ENCODE results near the gene TNNC1.
A peak's percentile ranks its signal among the peaks of the same experiment; 100 is the strongest.

Gene TNNC1

GRCh38 chr3:52479037-52479876 is 25.4 kb upstream of the TNNC1 start:
- Histone ChIP-seq H3K4me3 (no peak overlapping the region), H3K27me3 (ENCODE audit: low read depth) (no peaks in the 10 kb centered on the region), H3K36me3 (replicated peaks) (peaks cover 86% of the 10 kb centered on the region), H3K4me1 (no peaks in the 10 kb centered on the region), H3K9me3 (no peaks in the 10 kb centered on the region)
- in situ Hi-C loops (cut with MboI; ENCODE audit: low sequenced_read_pairs): no loop called here
- DNase-seq (ENCODE audit: low spot score in 2 of 2): no peak

- H3K9me3 ChIP-seq: no peaks in the 10 kb centered on the region
- no peaks in the 10 kb centered on the region for H3K4me1 ChIP-seq
- H3K27me3 ChIP-seq (ENCODE audit: low read depth): no peaks in the 10 kb centered on the region
- peaks cover 98% of the 10 kb centered on the region for H3K36me3 ChIP-seq (replicated peaks)
- in situ Hi-C loops (cut with MboI; ENCODE audit: low sequenced_read_pairs): no loop called here
- H3K4me3 ChIP-seq: no peak overlapping the region
- DNase-seq (ENCODE audit: low spot score in 2 of 2): no peak
Observed at GRCh38 chr3:52477796-52478095, 23.9 kb upstream of the TNNC1 start.

GRCh38 chr3:52477076-52477795 is 23.4 kb upstream of the TNNC1 start:
- in situ Hi-C loops (cut with MboI; ENCODE audit: low sequenced_read_pairs): no loop called here
- no peak for DNase-seq (ENCODE audit: low spot score in 2 of 2)
- H3K27me3 ChIP-seq (ENCODE audit: low read depth): no peaks in the 10 kb centered on the region
- H3K9me3 ChIP-seq: no peaks in the 10 kb centered on the region
- no peaks in the 10 kb centered on the region for H3K4me1 ChIP-seq
- no peak overlapping the region for H3K4me3 ChIP-seq
- peaks cover 98% of the 10 kb centered on the region for H3K36me3 ChIP-seq (replicated peaks)

GRCh38 chr3:52473026-52473425 is 19.2 kb upstream of the TNNC1 start:
- DNase-seq (ENCODE audit: low spot score in 2 of 2): no peak
- Histone ChIP-seq H3K4me3 (no peak overlapping the region), H3K27me3 (ENCODE audit: low read depth) (no peaks in the 10 kb centered on the region), H3K9me3 (no peaks in the 10 kb centered on the region), H3K4me1 (no peaks in the 10 kb centered on the region), H3K36me3 (replicated peaks) (peaks cover 79% of the 10 kb centered on the region)
- in situ Hi-C loops (cut with MboI; ENCODE audit: low sequenced_read_pairs): no loop called here

GRCh38 chr3:52472239-52473000 is 18.6 kb upstream of the TNNC1 start:
- DNase-seq (ENCODE audit: low spot score in 2 of 2): no peak
- H3K9me3 ChIP-seq: no peaks in the 10 kb centered on the region
- in situ Hi-C loops (cut with MboI; ENCODE audit: low sequenced_read_pairs): no loop called here
- no peaks in the 10 kb centered on the region for H3K27me3 ChIP-seq (ENCODE audit: low read depth)
- H3K4me3 ChIP-seq: no peak overlapping the region
- peaks cover 79% of the 10 kb centered on the region for H3K36me3 ChIP-seq (replicated peaks)
- no peaks in the 10 kb centered on the region for H3K4me1 ChIP-seq

GRCh38 chr3:52471371-52472238 is 17.8 kb upstream of the TNNC1 start:
- Histone ChIP-seq H3K4me3 (no peak overlapping the region), H3K36me3 (replicated peaks) (peaks cover 74% of the 10 kb centered on the region), H3K4me1 (no peaks in the 10 kb centered on the region), H3K27me3 (ENCODE audit: low read depth) (no peaks in the 10 kb centered on the region), H3K9me3 (no peaks in the 10 kb centered on the region)
- in situ Hi-C loops (cut with MboI; ENCODE audit: low sequenced_read_pairs): no loop called here
- DNase-seq (ENCODE audit: low spot score in 2 of 2): peak; percentile 24 to 71

GRCh38 chr3:52470920-52471319 is 17.1 kb upstream of the TNNC1 start:
- Histone ChIP-seq H3K36me3 (replicated peaks) (peaks cover 68% of the 10 kb centered on the region), H3K9me3 (no peaks in the 10 kb centered on the region), H3K4me3 (no peak overlapping the region), H3K4me1 (no peaks in the 10 kb centered on the region), H3K27me3 (ENCODE audit: low read depth) (no peaks in the 10 kb centered on the region)
- DNase-seq (ENCODE audit: low spot score in 2 of 2): no peak
- in situ Hi-C loops (cut with MboI; ENCODE audit: low sequenced_read_pairs): no loop called here

- Histone ChIP-seq H3K9me3 (no peaks in the 10 kb centered on the region), H3K27me3 (ENCODE audit: low read depth) (no peaks in the 10 kb centered on the region), H3K4me3 (no peak overlapping the region), H3K4me1 (no peaks in the 10 kb centered on the region), H3K36me3 (replicated peaks) (peaks cover 64% of the 10 kb centered on the region)
- in situ Hi-C loops (cut with MboI; ENCODE audit: low sequenced_read_pairs): no loop called here
- DNase-seq (ENCODE audit: low spot score in 2 of 2): no peak
Observed at GRCh38 chr3:52469001-52469400, 15.2 kb upstream of the TNNC1 start.

- peaks cover 61% of the 10 kb centered on the region for H3K36me3 ChIP-seq (replicated peaks)
- no peak for DNase-seq (ENCODE audit: low spot score in 2 of 2)
- in situ Hi-C loops (cut with MboI; ENCODE audit: low sequenced_read_pairs): no loop called here
- H3K27me3 ChIP-seq (ENCODE audit: low read depth): no peaks in the 10 kb centered on the region
- H3K4me1 ChIP-seq: no peaks in the 10 kb centered on the region
- no peak overlapping the region for H3K4me3 ChIP-seq
- H3K9me3 ChIP-seq: no peaks in the 10 kb centered on the region
Observed at GRCh38 chr3:52468336-52468735, 14.5 kb upstream of the TNNC1 start.

- H3K4me1 ChIP-seq: no peaks in the 10 kb centered on the region
Observed at GRCh38 chr3:52463416-52463815, 9.6 kb upstream of the TNNC1 start.

GRCh38 chr3:52461874-52462273 is 8.0 kb upstream of the TNNC1 start:
- Histone ChIP-seq H3K4me1 (peaks cover 1% of the 10 kb centered on the region), H3K4me3 (no peak overlapping the region), H3K36me3 (replicated peaks) (peaks cover 75% of the 10 kb centered on the region), H3K27me3 (ENCODE audit: low read depth) (no peaks in the 10 kb centered on the region), H3K9me3 (no peaks in the 10 kb centered on the region)
- in situ Hi-C loops (cut with MboI; ENCODE audit: low sequenced_read_pairs): no loop called here
- DNase-seq (ENCODE audit: low spot score in 2 of 2): no peak

More at GRCh38 chr3:52463416-52463815, 9.6 kb upstream of the TNNC1 start:
- in situ Hi-C loops (cut with MboI; ENCODE audit: low sequenced_read_pairs): no loop called here
- no peak for DNase-seq (ENCODE audit: low spot score in 2 of 2)
- peaks cover 73% of the 10 kb centered on the region for H3K36me3 ChIP-seq (replicated peaks)
- H3K9me3 ChIP-seq: no peaks in the 10 kb centered on the region
- no peaks in the 10 kb centered on the region for H3K27me3 ChIP-seq (ENCODE audit: low read depth)
- no peak overlapping the region for H3K4me3 ChIP-seq

GRCh38 chr3:52458770-52459545 is 5.1 kb upstream of the TNNC1 start:
- no peaks in the 10 kb centered on the region for H3K9me3 ChIP-seq
- no peak for DNase-seq (ENCODE audit: low spot score in 2 of 2)
- H3K36me3 ChIP-seq (replicated peaks): peaks cover 61% of the 10 kb centered on the region
- peaks cover 8% of the 10 kb centered on the region for H3K4me1 ChIP-seq
- in situ Hi-C loops (cut with MboI; ENCODE audit: low sequenced_read_pairs): no loop called here
- no peaks in the 10 kb centered on the region for H3K27me3 ChIP-seq (ENCODE audit: low read depth)
- no peak overlapping the region for H3K4me3 ChIP-seq

Measured in HAP-1 (cell line).